Measurements from ENCODE around the gene ETNPPL. TPM values are rescaled to one million over a fixed set of nuclear protein-coding genes. Genes with fewer than 3 reads are reported as not detected.
"Not testable (repeated sequence)": the region's sequence is repeated elsewhere in the genome, so short reads cannot be mapped to it uniquely, and the experiment has no call there.

Gene ETNPPL
- total RNA-seq, 4 donors from 2014 or later: not detected

DNA sequence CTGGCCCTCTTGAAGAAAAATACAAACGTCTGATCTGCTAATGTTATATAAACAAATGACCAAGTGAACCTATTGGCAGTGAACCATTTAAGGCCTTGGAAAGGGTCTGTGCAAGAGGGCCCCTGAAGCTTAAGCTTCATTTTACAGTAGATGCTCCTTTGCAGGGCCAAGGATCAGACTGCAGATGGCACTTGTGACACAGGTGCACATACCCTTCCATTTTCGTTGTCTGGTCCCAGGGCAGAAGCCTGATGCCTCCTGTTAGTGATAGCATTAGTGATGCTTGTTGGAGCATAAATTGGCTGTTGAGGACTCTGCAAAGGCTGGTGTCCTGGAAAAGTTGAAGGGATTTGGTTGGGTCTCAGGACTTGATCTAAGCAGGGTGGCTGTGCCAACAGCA, 46.5 kb downstream of the ETNPPL start:
- intact Hi-C loops (cut with DNase I; ENCODE audit: low total_unique reads): no loop called here
- Histone ChIP-seq H3K36me3 (no peaks in the 10 kb centered on the region), H3K27ac (no peak overlapping the region), H3K9me3 (no peaks in the 10 kb centered on the region), H3K4me1 (no peaks in the 10 kb centered on the region), H3K27me3 (no peaks in the 10 kb centered on the region), H3K4me3 (no peak overlapping the region)
- DNase-seq: no peak
- TF ChIP-seq, protein P1, sequence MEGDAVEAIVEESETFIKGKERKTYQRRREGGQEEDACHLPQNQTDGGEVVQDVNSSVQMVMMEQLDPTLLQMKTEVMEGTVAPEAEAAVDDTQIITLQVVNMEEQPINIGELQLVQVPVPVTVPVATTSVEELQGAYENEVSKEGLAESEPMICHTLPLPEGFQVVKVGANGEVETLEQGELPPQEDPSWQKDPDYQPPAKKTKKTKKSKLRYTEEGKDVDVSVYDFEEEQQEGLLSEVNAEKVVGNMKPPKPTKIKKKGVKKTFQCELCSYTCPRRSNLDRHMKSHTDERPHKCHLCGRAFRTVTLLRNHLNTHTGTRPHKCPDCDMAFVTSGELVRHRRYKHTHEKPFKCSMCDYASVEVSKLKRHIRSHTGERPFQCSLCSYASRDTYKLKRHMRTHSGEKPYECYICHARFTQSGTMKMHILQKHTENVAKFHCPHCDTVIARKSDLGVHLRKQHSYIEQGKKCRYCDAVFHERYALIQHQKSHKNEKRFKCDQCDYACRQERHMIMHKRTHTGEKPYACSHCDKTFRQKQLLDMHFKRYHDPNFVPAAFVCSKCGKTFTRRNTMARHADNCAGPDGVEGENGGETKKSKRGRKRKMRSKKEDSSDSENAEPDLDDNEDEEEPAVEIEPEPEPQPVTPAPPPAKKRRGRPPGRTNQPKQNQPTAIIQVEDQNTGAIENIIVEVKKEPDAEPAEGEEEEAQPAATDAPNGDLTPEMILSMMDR (IDR thresholded peaks at IDR 0.05): no peak
- TF ChIP-seq POLR2A (IDR thresholded peaks at IDR 0.05): no peak

DNA sequence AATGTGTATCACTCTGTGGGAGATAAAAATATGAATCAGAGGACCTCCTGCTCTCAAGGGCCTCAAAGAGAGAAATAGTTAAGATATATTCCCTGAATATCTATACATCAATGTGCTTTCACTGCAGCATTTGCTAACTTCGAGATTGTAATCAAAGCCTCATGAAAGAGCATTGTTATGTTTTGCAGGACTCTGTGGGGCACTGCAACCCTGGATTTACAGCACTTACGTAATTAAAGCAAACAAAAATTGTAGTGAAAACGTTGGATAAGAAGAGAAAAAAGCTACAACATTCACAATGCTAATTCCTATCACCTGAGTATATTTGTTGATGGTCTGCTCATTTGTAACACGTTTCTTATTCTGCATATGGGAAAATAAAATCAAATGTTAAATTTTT, 48.0 kb downstream of the ETNPPL start:
- no peaks in the 10 kb centered on the region for H3K9me3 ChIP-seq
- H3K4me3 ChIP-seq: no peak overlapping the region
- TF ChIP-seq, protein P1 (IDR thresholded peaks at IDR 0.05): no peak
- no peak for TF ChIP-seq POLR2A (IDR thresholded peaks at IDR 0.05)
- no peaks in the 10 kb centered on the region for H3K27me3 ChIP-seq
- H3K36me3 ChIP-seq: no peaks in the 10 kb centered on the region
- no peak for DNase-seq
- no peak overlapping the region for H3K27ac ChIP-seq
- no peaks in the 10 kb centered on the region for H3K4me1 ChIP-seq
- intact Hi-C loops (cut with DNase I; ENCODE audit: low total_unique reads): no loop called here

DNA sequence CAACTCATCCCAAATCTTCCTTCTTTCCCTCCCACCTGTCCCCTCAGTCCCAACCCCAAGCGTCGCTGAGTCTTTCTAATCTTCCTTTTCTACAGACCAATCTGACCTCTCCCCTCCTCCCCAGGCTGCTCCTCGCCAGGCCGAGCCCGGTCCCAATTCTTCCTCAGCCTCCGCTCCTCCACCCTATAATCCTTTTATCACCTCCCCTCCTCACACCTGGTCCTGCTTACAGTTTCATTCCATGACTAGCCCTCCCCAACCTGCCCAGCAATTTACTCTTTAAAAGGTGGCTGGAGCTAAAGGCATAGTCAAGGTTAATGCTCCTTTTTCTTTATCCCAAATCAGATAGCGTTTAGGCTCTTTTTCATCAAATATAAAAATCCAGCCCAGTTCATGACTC, 52.3 kb downstream of the ETNPPL start:
- H3K27me3 ChIP-seq; intact Hi-C loops (cut with DNase I; ENCODE audit: low total_unique reads); H3K4me3 ChIP-seq; H3K9me3 ChIP-seq; DNase-seq; H3K27ac ChIP-seq; H3K4me1 ChIP-seq; H3K36me3 ChIP-seq: not testable (repeated sequence)

DNA sequence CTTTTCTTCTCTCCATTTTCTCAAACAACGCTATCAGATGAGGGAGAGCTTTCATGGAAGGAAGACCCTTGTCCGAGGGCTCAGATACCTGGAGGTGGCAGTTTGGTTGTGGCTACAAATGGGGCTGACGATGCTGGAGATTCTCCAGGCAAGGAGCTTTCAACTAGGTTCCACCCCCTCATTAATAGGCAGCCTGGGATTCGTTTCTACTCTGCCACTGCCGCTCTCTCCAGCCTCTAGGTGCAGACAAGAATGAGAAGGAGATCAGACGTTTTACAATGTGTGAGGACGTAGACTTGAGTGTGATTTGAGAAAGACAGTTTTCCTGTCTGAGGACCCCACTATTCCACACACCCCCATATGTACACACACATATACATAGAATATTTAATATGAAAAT, 53.1 kb downstream of the ETNPPL start:
- DNase-seq: no peak
- TF ChIP-seq POLR2A (IDR thresholded peaks at IDR 0.05): no peak
- TF ChIP-seq, protein P1 (IDR thresholded peaks at IDR 0.05): no peak
- H3K4me1 ChIP-seq: no peaks in the 10 kb centered on the region
- no peak overlapping the region for H3K27ac ChIP-seq
- no peak overlapping the region for H3K4me3 ChIP-seq
- H3K27me3 ChIP-seq: no peaks in the 10 kb centered on the region
- H3K36me3 ChIP-seq: no peaks in the 10 kb centered on the region
- no peaks in the 10 kb centered on the region for H3K9me3 ChIP-seq
- intact Hi-C loops (cut with DNase I; ENCODE audit: low total_unique reads): no loop called here

DNA sequence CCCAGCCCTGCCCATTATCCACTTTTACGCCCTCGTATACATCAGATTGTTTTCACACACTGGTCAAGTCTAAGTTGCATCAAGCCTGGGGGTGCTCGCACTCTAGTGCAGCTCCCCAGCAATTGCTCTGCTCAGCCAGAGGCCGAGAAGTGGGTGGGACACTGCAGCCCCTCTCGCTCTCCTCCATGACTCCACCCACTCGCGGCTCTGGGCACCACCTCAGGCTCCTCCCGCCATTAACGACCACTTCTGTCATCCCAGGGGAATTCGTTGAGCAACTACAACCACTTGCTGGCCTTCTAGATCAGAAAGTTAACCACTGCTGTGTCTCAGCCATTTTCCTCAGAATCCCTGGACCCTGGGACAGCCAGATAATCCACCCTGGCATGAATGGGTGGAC, 53.6 kb downstream of the ETNPPL start:
- no peak overlapping the region for H3K27ac ChIP-seq
- no peak for TF ChIP-seq POLR2A (IDR thresholded peaks at IDR 0.05)
- TF ChIP-seq, protein P1 (IDR thresholded peaks at IDR 0.05): no peak
- H3K4me3 ChIP-seq: no peak overlapping the region
- H3K9me3 ChIP-seq: no peaks in the 10 kb centered on the region
- intact Hi-C loops (cut with DNase I; ENCODE audit: low total_unique reads): no loop called here
- H3K27me3 ChIP-seq: no peaks in the 10 kb centered on the region
- no peaks in the 10 kb centered on the region for H3K36me3 ChIP-seq
- no peak for DNase-seq
- no peaks in the 10 kb centered on the region for H3K4me1 ChIP-seq

DNA sequence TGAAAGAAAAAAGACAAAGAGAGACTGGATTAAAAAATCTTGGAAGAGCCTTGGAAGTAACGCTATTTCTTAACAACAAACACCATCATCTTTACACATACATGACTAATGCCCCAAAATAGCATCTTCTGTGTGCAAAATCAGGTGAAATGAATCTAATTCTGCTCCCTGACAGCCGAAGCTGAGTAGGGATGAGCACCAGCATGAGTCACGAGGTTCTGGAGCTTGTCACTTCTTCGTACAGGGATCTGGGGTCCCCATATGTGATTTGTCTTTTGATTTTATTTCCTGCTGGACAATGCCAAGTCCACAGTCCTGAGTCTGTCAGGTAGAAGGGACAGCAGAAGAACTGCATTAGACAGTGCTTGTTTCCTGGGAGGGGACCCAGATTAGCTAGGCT, 56.6 kb downstream of the ETNPPL start:
- TF ChIP-seq, protein P1 (IDR thresholded peaks at IDR 0.05): no peak
- no peak for TF ChIP-seq POLR2A (IDR thresholded peaks at IDR 0.05)
- intact Hi-C loops (cut with DNase I; ENCODE audit: low total_unique reads): no loop called here
- no peak for DNase-seq
- no peaks in the 10 kb centered on the region for H3K9me3 ChIP-seq
- H3K4me1 ChIP-seq: no peaks in the 10 kb centered on the region
- H3K36me3 ChIP-seq: no peaks in the 10 kb centered on the region
- no peaks in the 10 kb centered on the region for H3K27me3 ChIP-seq
- H3K4me3 ChIP-seq: no peak overlapping the region
- H3K27ac ChIP-seq: no peak overlapping the region

Measured in uterus (tissue), 4 donors.